Measurements from ENCODE around the gene USP1.

USP1 gene

GRCh38 chr1:62448221-62448933, 11.5 kb downstream of the USP1 start:
- no peak overlapping the region for H3K4me3 ChIP-seq (replicated peaks; ENCODE audit: low read depth, low read length)
- TF ChIP-seq, protein P1, sequence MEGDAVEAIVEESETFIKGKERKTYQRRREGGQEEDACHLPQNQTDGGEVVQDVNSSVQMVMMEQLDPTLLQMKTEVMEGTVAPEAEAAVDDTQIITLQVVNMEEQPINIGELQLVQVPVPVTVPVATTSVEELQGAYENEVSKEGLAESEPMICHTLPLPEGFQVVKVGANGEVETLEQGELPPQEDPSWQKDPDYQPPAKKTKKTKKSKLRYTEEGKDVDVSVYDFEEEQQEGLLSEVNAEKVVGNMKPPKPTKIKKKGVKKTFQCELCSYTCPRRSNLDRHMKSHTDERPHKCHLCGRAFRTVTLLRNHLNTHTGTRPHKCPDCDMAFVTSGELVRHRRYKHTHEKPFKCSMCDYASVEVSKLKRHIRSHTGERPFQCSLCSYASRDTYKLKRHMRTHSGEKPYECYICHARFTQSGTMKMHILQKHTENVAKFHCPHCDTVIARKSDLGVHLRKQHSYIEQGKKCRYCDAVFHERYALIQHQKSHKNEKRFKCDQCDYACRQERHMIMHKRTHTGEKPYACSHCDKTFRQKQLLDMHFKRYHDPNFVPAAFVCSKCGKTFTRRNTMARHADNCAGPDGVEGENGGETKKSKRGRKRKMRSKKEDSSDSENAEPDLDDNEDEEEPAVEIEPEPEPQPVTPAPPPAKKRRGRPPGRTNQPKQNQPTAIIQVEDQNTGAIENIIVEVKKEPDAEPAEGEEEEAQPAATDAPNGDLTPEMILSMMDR (IDR thresholded peaks at IDR 0.05; ENCODE audit: low read length, missing control alignments), result no peak
- no peak for DNase-seq (ENCODE audit: low read depth)

DNA sequence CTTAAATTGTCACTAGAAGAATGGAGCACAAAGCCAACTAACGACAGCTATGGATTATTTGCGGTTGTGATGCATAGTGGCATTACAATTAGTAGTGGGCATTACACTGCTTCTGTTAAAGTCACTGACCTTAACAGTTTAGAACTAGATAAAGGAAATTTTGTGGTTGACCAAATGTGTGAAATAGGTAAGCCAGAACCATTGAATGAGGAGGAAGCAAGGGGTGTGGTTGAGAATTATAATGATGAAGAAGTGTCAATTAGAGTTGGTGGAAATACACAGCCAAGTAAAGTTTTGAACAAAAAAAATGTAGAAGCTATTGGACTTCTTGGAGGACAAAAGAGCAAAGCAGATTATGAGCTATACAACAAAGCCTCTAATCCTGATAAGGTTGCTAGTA, 13.5 kb downstream of the USP1 start:
- no peak for DNase-seq (ENCODE audit: low read depth)
- no peak overlapping the region for H3K4me3 ChIP-seq (replicated peaks; ENCODE audit: low read depth, low read length)
- TF ChIP-seq, protein P1 (IDR thresholded peaks at IDR 0.05; ENCODE audit: low read length, missing control alignments), result no peak

DNA sequence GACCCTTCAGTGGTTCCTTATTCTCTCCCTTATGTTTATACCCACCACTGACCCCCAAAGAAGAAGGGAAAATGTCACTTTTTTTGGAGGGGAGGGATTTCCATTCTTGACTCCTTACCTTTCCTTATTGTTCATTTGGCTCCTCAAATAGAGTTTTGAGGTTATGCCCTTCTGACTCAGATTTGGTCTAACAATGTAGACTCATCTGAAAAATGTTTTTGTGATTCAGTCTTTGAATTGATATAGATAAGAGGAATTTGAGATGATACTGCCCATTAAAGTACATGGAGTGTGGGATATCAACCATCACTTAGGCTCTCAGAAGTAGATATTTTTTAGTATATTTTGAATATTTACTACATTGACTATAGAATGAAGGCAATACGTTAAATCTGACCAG, 16.1 kb downstream of the USP1 start:
- no peak for DNase-seq (ENCODE audit: low read depth)
- no peak overlapping the region for H3K4me3 ChIP-seq (replicated peaks; ENCODE audit: low read depth, low read length)
- TF ChIP-seq, protein P1 (IDR thresholded peaks at IDR 0.05; ENCODE audit: low read length, missing control alignments), result no peak

GRCh38 chr1:62457955-62458354, 21.1 kb downstream of the USP1 start:
- no peak overlapping the region for H3K4me3 ChIP-seq (replicated peaks; ENCODE audit: low read depth, low read length)
- DNase-seq (ENCODE audit: low read depth), result no peak
- TF ChIP-seq, protein P1 (IDR thresholded peaks at IDR 0.05; ENCODE audit: low read length, missing control alignments), result no peak

- H3K4me3 ChIP-seq (replicated peaks; ENCODE audit: low read depth, low read length), result no peak overlapping the region
- TF ChIP-seq, protein P1 (IDR thresholded peaks at IDR 0.05; ENCODE audit: low read length, missing control alignments), result no peak
- no peak for DNase-seq (ENCODE audit: low read depth)
Observed at GRCh38 chr1:62462370-62462769, 25.5 kb downstream of the USP1 start.

DNA sequence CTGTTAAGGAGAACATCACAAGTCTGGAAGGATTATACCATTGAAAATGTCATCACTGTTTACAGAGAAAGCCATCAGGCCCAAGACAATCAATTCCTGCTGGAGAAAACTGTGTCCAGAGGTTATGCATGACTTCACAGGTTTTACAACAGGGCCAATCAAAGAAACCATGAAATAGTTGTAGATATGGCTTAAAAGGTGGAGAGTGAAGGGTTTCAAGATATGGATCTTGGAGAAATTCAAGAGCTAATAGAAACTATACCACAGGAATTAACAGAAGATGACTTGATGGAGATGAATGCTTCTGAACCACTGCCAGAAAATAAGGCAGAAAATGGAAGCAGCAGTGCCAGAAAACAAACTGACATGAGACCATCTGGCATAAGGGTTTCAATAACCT, 30.2 kb downstream of the USP1 start:
- TF ChIP-seq, protein P1 (IDR thresholded peaks at IDR 0.05; ENCODE audit: low read length, missing control alignments), result no peak
- H3K4me3 ChIP-seq (replicated peaks; ENCODE audit: low read depth, low read length), result no peak overlapping the region
- DNase-seq (ENCODE audit: low read depth), result no peak
